HG03196 (cell line): ENCODE measurements around the gene PIN4.
"Not testable (repeated sequence)": the region's sequence is repeated elsewhere in the genome, so short reads cannot be mapped to it uniquely, and the experiment has no call there.

Experiments used
- ATAC-seq: cut with Tn5 transposase; IDR thresholded peaks from one replicate; pipeline ENCODE4 v1.9.1; 2021; ENCODE audit not compliant: unreplicated experiment

Gene PIN4

GRCh38 chrX:72181178-72182125 lies at the start of gene PIN4:
Gene PIN4 (plus strand): TSS chrX:72181757. CDS start chrX:72181786, 29 bp downstream.
- ATAC-seq: peak; percentile 95

- ATAC-seq: no peak
These were observed 49.1 kb upstream of the PIN4 start for GRCh38 chrX:72132456-72132855.

- ATAC-seq: no peak
These were observed 47.6 kb upstream of the PIN4 start for GRCh38 chrX:72133851-72134546.

- no peak for ATAC-seq
These were observed 43.6 kb upstream of the PIN4 start for GRCh38 chrX:72137846-72138495.

- no peak for ATAC-seq
These were observed 42.0 kb upstream of the PIN4 start for GRCh38 chrX:72139538-72139937.

GRCh38 chrX:72141372-72142004 lies 40.1 kb upstream of the PIN4 start:
- ATAC-seq: peak; percentile 68

- ATAC-seq: no peak
These were observed 39.3 kb upstream of the PIN4 start for GRCh38 chrX:72142094-72142793.

- ATAC-seq: no peak
These were observed 38.6 kb upstream of the PIN4 start for GRCh38 chrX:72142794-72143608.

GRCh38 chrX:72143609-72143907 lies 38.0 kb upstream of the PIN4 start:
- ATAC-seq: no peak

DNA sequence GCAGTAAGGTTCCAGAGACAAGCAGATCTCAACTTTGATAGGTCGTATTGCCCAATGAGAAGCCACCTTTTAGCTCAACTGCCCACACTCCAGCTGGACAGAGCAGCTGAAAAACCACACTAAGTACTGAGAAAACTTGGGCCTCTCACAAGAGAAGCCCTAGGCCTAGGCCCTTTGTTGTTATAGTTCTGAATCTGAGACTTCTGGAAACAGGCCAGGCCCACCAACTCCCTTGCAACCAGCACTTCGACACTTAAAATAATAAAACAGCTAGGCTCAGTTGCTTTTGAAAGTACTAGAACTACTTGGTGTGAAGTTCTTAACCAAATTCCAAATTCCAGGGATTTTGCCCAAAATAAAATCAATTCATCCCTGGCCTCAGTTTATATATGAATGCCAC lies 36.4 kb upstream of the PIN4 start:
- no peak for ATAC-seq

GRCh38 chrX:72146527-72146926 lies 35.0 kb upstream of the PIN4 start:
- no peak for ATAC-seq

- no peak for ATAC-seq
These were observed 22.8 kb upstream of the PIN4 start for GRCh38 chrX:72158773-72159172.

GRCh38 chrX:72159769-72160168 lies 21.8 kb upstream of the PIN4 start:
- ATAC-seq: no peak

- ATAC-seq: no peak
These were observed 16.0 kb upstream of the PIN4 start for GRCh38 chrX:72165551-72165950.

DNA sequence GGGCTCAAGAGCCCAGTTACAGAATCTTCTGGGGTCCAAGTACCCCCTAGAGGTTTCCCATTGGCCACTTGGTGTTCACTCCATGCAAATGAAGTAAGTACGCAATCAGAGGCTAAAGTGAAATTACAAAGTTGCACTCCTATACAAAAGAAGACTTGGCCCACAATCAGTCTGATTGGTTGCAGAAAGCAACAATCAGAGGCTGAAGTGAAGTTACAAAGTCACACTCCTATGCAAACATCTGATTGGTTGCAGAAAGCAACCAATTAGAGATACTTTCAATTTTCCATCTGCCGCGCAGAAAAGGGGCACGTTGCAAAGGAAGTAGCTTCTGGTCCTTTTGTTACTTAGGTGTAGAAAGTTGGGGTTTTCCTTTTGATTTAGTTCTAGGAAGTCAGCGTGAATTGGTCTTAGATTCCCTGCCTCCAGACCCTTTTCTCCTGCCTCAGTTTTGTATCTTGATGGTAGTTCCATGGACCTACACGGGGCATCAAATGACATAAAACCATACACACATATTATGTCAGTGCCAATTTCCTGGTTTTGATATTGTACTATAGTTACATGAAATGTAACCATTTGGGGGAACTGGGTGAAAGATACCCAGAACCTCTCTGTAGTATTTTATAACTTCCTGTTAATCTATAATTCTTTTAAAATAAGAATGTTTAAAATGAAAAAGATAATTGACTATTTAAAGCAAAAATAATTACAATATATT lies 12.4 kb upstream of the PIN4 start:
- no peak for ATAC-seq

DNA sequence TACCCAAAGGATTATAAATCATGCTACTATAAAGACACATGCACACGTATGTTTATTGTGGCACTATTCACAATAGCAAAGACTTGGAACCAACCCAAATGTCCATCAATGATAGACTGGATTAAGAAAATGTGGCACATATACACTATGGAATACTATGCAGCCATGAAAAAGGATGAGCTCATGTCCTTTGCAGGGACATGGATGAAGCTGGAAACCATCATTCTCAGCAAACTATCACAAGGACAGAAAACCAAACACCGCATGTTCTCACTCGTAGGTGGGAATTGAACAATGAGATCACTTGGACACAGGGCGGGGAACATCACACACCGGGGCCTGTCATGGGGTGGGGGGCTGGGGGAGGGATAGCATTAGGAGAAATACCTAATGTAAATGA lies 5.3 kb upstream of the PIN4 start:
- not testable (repeated sequence) for ATAC-seq

DNA sequence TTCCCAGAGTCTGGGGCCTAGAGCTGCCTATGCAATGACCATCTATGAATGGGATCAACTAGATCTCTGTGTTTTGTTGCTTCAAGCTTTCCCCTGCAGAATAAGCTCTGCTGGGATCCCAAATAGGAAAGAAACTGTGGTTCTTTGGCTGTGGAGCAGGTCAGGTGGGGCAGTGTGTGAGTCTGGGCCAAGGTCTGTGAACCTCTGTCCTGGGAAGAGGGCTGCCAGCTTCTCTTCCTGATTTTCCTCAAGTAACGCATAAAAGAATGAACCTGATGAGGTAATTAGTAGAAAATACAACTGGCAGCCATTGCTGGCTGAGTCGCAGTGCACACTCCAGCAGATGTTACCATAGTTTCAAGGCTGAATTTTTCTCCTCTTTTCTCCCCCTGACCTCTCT lies 4.6 kb upstream of the PIN4 start:
- ATAC-seq: no peak

- ATAC-seq: no peak
These were observed 1.0 kb upstream of the PIN4 start for GRCh38 chrX:72180539-72180938.

- no peak for ATAC-seq
These were observed 1.4 kb downstream of the PIN4 start for GRCh38 chrX:72182924-72183323.
